Mesenchymal stem cell (in vitro differentiated cells and primary cell): ENCODE results near the gene EML5.

Experiments
- DNase-seq: peaks from one replicate; pipeline ENCODE4 v3.0.0-alpha.2; 2013
- H2AFZ ChIP-seq: one replicate; pipeline ENCODE4 v1.6.1; 2013; ENCODE audit warnings: low read depth, mild to moderate bottlenecking, control low read depth, inconsistent platforms, low read length, moderate library complexity
- H2AK5ac ChIP-seq: 2 replicates; pipeline ENCODE4 v1.6.1; 2013; ENCODE audit warnings: low read length, moderate library complexity, mild to moderate bottlenecking, inconsistent platforms; ENCODE audit not compliant: severe bottlenecking
- H2BK120ac ChIP-seq: one replicate; pipeline ENCODE4 v1.6.1; 2013; ENCODE audit warnings: low read depth, mild to moderate bottlenecking, inconsistent platforms, low read length, moderate library complexity
- H2BK12ac ChIP-seq, 2 experiments: one replicate each; pipeline ENCODE4 v1.6.1; 2013; ENCODE audit warnings: inconsistent platforms in 2 of 2, low read length in 2 of 2, mild to moderate bottlenecking in 2 of 2, moderate library complexity in 2 of 2, control low read depth in 1 of 2
- H2BK15ac ChIP-seq: one replicate; pipeline ENCODE4 v1.6.1; 2013; ENCODE audit warnings: mild to moderate bottlenecking, low read depth, inconsistent platforms; ENCODE audit not compliant: poor library complexity, severe bottlenecking
- H2BK5ac ChIP-seq: 2 replicates; pipeline ENCODE4 v1.6.1; 2013; ENCODE audit warnings: low read depth, mild to moderate bottlenecking, low read length, control low read depth, inconsistent platforms; ENCODE audit not compliant: poor library complexity, severe bottlenecking
- H3K14ac ChIP-seq, 2 experiments: one replicate each; pipeline ENCODE4 v1.6.1; 2013; ENCODE audit warnings: inconsistent platforms in 2 of 2, low read length in 2 of 2, control low read depth in 1 of 2, mild to moderate bottlenecking in 1 of 2, moderate library complexity in 1 of 2
- H3K18ac ChIP-seq, 2 experiments: one replicate each; pipeline ENCODE4 v1.6.1; 2013; ENCODE audit warnings: inconsistent platforms in 2 of 2, low read length in 2 of 2, control low read depth in 1 of 2, low read depth in 1 of 2, mild to moderate bottlenecking in 1 of 2
- H3K23ac ChIP-seq, 2 experiments: one replicate each; pipeline ENCODE4 v1.6.1; 2013; ENCODE audit warnings: inconsistent platforms in 2 of 2, low read length in 2 of 2, mild to moderate bottlenecking in 2 of 2, moderate library complexity in 2 of 2, control low read depth in 1 of 2
- H3K27ac ChIP-seq: 2 replicates; pipeline ENCODE4 v1.5.1; 2013; ENCODE audit warnings: mild to moderate bottlenecking, moderate library complexity, low read length, control low read depth, inconsistent platforms; ENCODE audit not compliant: poor library complexity, severe bottlenecking
- H3K27me3 ChIP-seq, 2 experiments: 2 replicates each; pipeline versions ENCODE4 v1.6.1 to v1.7.0; 2013; ENCODE audit warnings: low read length in 2 of 2, mild to moderate bottlenecking in 2 of 2, moderate library complexity in 2 of 2, control low read depth in 1 of 2, inconsistent platforms in 1 of 2; ENCODE audit not compliant: control insufficient read depth in 1 of 2, insufficient read depth in 1 of 2
- H3K36me3 ChIP-seq, 2 experiments: 2 replicates each; pipeline versions ENCODE4 v1.6.1 to v1.7.0; 2013; ENCODE audit warnings: low read length in 2 of 2, control low read depth in 1 of 2, inconsistent platforms in 1 of 2, low read depth in 1 of 2, mild to moderate bottlenecking in 1 of 2; ENCODE audit not compliant: insufficient read depth in 2 of 2, control insufficient read depth in 1 of 2
- H3K4ac ChIP-seq, 2 experiments: one replicate each; pipeline ENCODE4 v1.6.1; 2013; ENCODE audit warnings: inconsistent platforms in 2 of 2, low read length in 2 of 2, mild to moderate bottlenecking in 2 of 2, moderate library complexity in 2 of 2, control low read depth in 1 of 2, low read depth in 1 of 2
- H3K4me1 ChIP-seq: 2 replicates; pipeline ENCODE4 v1.6.1; 2013; ENCODE audit warnings: low read depth, low read length, control low read depth; ENCODE audit not compliant: control insufficient read depth, insufficient read depth
- H3K4me2 ChIP-seq: 2 replicates; pipeline ENCODE4 v1.6.1; 2013; ENCODE audit warnings: low read length, mild to moderate bottlenecking, inconsistent platforms; ENCODE audit not compliant: poor library complexity, severe bottlenecking
- H3K4me3 ChIP-seq, 2 experiments: 2 replicates each; pipeline versions ENCODE4 v1.5.1 to v1.7.0; 2013; ENCODE audit warnings: low read length in 2 of 2, mild to moderate bottlenecking in 2 of 2, control low read depth in 1 of 2, low read depth in 1 of 2; ENCODE audit not compliant: insufficient read depth in 1 of 2
- H3K79me1 ChIP-seq: replicated peaks from 2 replicates; pipeline ENCODE4 v1.6.1; 2013; ENCODE audit warnings: mild to moderate bottlenecking, control low read depth, low read length, inconsistent platforms; ENCODE audit not compliant: poor library complexity, severe bottlenecking
- H3K9ac ChIP-seq: 2 replicates; pipeline ENCODE4 v1.7.0; 2013; ENCODE audit warnings: mild to moderate bottlenecking, low read length, moderate library complexity
- H3K9me3 ChIP-seq: 2 replicates; pipeline ENCODE4 v1.7.0; 2013; ENCODE audit warnings: mild to moderate bottlenecking, low read length; ENCODE audit not compliant: control insufficient read depth
- H4K8ac ChIP-seq: one replicate; pipeline ENCODE4 v1.6.1; 2013; ENCODE audit warnings: inconsistent platforms, mild to moderate bottlenecking, low read length, moderate library complexity
- H4K91ac ChIP-seq: one replicate; pipeline ENCODE4 v1.6.1; 2013; ENCODE audit warnings: mild to moderate bottlenecking, low read length, inconsistent platforms
- WGBS: methylation state at CpG from one replicate; pipeline ENCODE4 v1.1.7; 2013; ENCODE audit warnings: mixed read lengths; 5-methylcytosine and 5-hydroxymethylcytosine counted together

EML5 gene

GRCh38 chr14:88706425-88706824 lies 86.3 kb downstream of the EML5 start:
- H3K36me3 ChIP-seq: no peaks in the 10 kb centered on the region

GRCh38 chr14:88698651-88699050 lies 94.1 kb downstream of the EML5 start:
- Histone ChIP-seq H3K27ac (no peak overlapping the region), H4K8ac (no peak overlapping the region), H3K4me1 (no peaks in the 10 kb centered on the region), H2BK15ac (no peak overlapping the region), H3K18ac (no peak overlapping the region), H3K4me3 (no peak overlapping the region), H2BK5ac (no peak overlapping the region), H3K14ac (no peak overlapping the region), H3K23ac (no peak overlapping the region), H2AFZ (no peak overlapping the region), H3K4me2 (no peak overlapping the region), H2BK120ac (no peak overlapping the region), H3K4ac (no peak overlapping the region), H2BK12ac (no peak overlapping the region), H4K91ac (no peak overlapping the region), H3K27me3 (peaks cover 0 to 7% of the 10 kb centered on the region in 2 experiments), H3K9ac (no peak overlapping the region), H3K9me3 (no peaks in the 10 kb centered on the region), H3K36me3 (no peaks in the 10 kb centered on the region), H3K79me1 (no peaks in the 10 kb centered on the region), H2AK5ac (no peak overlapping the region)
- 100% methylated on average over 1 of the region's 5 CpGs for WGBS
- no peak for DNase-seq

More at GRCh38 chr14:88706425-88706824, 86.3 kb downstream of the EML5 start:
- H3K27ac ChIP-seq: no peak overlapping the region
- no peak overlapping the region for H3K14ac ChIP-seq
- H3K9ac ChIP-seq: no peak overlapping the region
- H2BK5ac ChIP-seq: no peak overlapping the region
- H3K23ac ChIP-seq: no peak overlapping the region
- H2AK5ac ChIP-seq: no peak overlapping the region
- no peak overlapping the region for H3K4me2 ChIP-seq
- no peak for DNase-seq
- no peak overlapping the region for H2AFZ ChIP-seq
- no peak overlapping the region for H4K8ac ChIP-seq
- H2BK12ac ChIP-seq: no peak overlapping the region
- no peak overlapping the region for H2BK15ac ChIP-seq
- H3K4me1 ChIP-seq: no peaks in the 10 kb centered on the region
- H3K4me3 ChIP-seq: no peak overlapping the region
- peaks cover 0 to under 1% of the 10 kb centered on the region in 2 experiments for H3K27me3 ChIP-seq
- H3K4ac ChIP-seq: no peak overlapping the region
- no peaks in the 10 kb centered on the region for H3K9me3 ChIP-seq
- H4K91ac ChIP-seq: no peak overlapping the region
- no peaks in the 10 kb centered on the region for H3K79me1 ChIP-seq
- H2BK120ac ChIP-seq: no peak overlapping the region
- no peak overlapping the region for H3K18ac ChIP-seq

DNA sequence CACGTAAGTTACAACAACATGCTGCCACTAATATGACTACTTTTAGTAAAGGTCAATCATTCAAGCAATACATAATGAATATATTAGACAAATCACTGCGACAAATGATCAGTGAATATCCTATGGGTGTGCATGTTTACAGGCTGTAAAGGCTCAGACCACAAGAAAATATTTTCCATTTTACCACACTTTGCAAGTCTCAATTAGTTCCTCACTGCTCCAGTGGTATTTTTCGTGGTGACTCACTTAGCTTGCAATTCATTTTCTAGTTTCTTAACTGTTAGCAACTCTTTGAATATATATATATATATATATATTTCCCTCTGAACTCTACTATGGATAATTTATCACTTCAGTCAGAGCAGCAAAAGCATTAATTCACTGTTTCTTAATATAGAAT lies 96.9 kb downstream of the EML5 start:
- WGBS: 95% methylated on average over 1 of the region's 3 CpGs
- Histone ChIP-seq H4K8ac (no peak overlapping the region), H3K27me3 (peaks cover 0 to under 1% of the 10 kb centered on the region in 2 experiments), H2AFZ (no peak overlapping the region), H3K4me1 (no peaks in the 10 kb centered on the region), H3K9ac (no peak overlapping the region), H4K91ac (no peak overlapping the region), H3K27ac (no peak overlapping the region), H3K4me2 (no peak overlapping the region), H3K4ac (no peak overlapping the region), H3K9me3 (no peaks in the 10 kb centered on the region), H3K4me3 (no peak overlapping the region), H2AK5ac (no peak overlapping the region), H2BK12ac (no peak overlapping the region), H2BK5ac (no peak overlapping the region), H3K18ac (no peak overlapping the region), H2BK15ac (no peak overlapping the region), H3K79me1 (no peaks in the 10 kb centered on the region), H2BK120ac (no peak overlapping the region), H3K36me3 (no peaks in the 10 kb centered on the region), H3K14ac (no peak overlapping the region), H3K23ac (no peak overlapping the region)
- DNase-seq: peak; percentile 2

DNA sequence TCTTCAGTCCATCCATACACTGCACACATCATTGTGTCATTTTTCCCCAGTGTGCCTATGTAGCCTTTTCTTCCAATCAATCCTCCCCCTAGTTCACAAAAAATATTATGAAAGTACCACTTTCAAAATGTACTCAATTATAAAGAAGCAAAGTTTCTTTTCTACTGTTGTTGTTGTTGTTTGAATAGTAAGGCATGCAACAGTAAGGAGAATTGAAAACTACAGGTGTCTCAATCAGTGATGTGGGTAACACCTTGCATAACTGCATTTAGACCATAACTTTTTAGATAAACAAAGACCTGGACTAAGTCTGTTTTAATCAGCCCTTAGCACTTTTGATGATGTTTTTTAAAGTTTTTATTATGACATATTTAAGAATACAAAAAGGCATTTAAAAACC lies 104.4 kb downstream of the EML5 start:
- H3K4me3 ChIP-seq: no peak overlapping the region
- no peak overlapping the region for H2BK5ac ChIP-seq
- H3K4me2 ChIP-seq: no peak overlapping the region
- H2BK120ac ChIP-seq: no peak overlapping the region
- no peak overlapping the region for H2AK5ac ChIP-seq
- H3K23ac ChIP-seq: no peak overlapping the region
- H4K91ac ChIP-seq: no peak overlapping the region
- DNase-seq: no peak
- H3K14ac ChIP-seq: no peak overlapping the region
- H3K27me3 ChIP-seq: no peaks in the 10 kb centered on the region
- H2AFZ ChIP-seq: no peak overlapping the region
- H3K27ac ChIP-seq: no peak overlapping the region
- no peaks in the 10 kb centered on the region for H3K9me3 ChIP-seq
- no peak overlapping the region for H3K18ac ChIP-seq
- H3K36me3 ChIP-seq: no peaks in the 10 kb centered on the region
- no peak overlapping the region for H3K9ac ChIP-seq
- H2BK15ac ChIP-seq: no peak overlapping the region
- H4K8ac ChIP-seq: no peak overlapping the region
- no peaks in the 10 kb centered on the region for H3K4me1 ChIP-seq
- H3K4ac ChIP-seq: no peak overlapping the region
- H2BK12ac ChIP-seq: no peak overlapping the region
- H3K79me1 ChIP-seq: no peaks in the 10 kb centered on the region
